Measurements from ENCODE around the gene BICD2.

The BICD2 gene

DNA sequence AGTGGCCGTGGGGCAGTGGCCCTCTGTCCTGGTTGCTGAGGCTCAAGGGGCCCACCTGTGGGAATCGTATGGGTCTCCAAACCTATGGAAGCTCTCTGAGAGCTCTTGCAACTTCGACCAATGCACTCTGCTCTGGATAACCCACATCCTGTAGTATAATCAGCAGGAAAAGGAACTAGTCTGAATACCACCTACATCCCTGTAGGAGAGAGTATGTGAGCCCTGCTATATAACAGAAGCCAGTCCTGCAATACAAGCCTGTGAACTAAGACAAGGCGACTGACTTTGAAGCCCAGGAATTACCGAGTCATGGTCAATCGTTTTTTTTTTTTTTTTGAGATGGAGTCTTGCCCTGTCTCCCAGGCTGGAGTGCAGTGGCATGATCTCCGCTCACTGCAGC, 29.8 kb upstream of the BICD2 start:
- Histone ChIP-seq H3K79me1 (ENCODE audit: low read depth, low read length) (no peaks in the 10 kb centered on the region), H2BK5ac (ENCODE audit: low read length) (no peak overlapping the region), H3K4ac (ENCODE audit: low read length) (no peak overlapping the region), H2AK5ac (ENCODE audit: low read depth, low read length) (no peak overlapping the region), H3K4me3 (ENCODE audit: low read length in 2 of 2) (no peak overlapping the region), H3K27ac (replicated peaks; ENCODE audit: low read length) (no peak overlapping the region), H3K27me3 (ENCODE audit: control insufficient read depth in 3 of 3, insufficient read depth in 3 of 3, low read depth in 1 of 3, low read length in 3 of 3) (peaks cover 0 to 18% (median 2%) of the 10 kb centered on the region in 3 experiments), H3K9ac (ENCODE audit: low read depth, low read length, poor library complexity) (no peak overlapping the region), H3K14ac (ENCODE audit: low read length) (no peak overlapping the region), H3K18ac (ENCODE audit: low read length) (no peak overlapping the region), H4K8ac (ENCODE audit: low read depth, low read length) (no peak overlapping the region), H2BK120ac (ENCODE audit: low read depth, low read length) (no peak overlapping the region), H3K4me2 (ENCODE audit: insufficient read depth, low read length, poor library complexity, severe bottlenecking) (no peak overlapping the region), H3K4me1 (ENCODE audit: control insufficient read depth in 2 of 2, insufficient read depth in 1 of 2, low read depth in 1 of 2, low read length in 2 of 2) (no peaks in the 10 kb centered on the region), H2AFZ (ENCODE audit: low read length) (no peak overlapping the region), H4K91ac (ENCODE audit: low read depth, low read length, poor library complexity) (no peak overlapping the region), H2BK15ac (ENCODE audit: low read length) (no peak overlapping the region), H3K9me3 (replicated peaks in 1 of 2; ENCODE audit: control insufficient read depth in 2 of 2, insufficient read depth in 1 of 2, low read depth in 1 of 2, low read length in 2 of 2) (no peaks in the 10 kb centered on the region), H2BK12ac (ENCODE audit: low read length) (no peak overlapping the region), H3K36me3 (replicated peaks in 1 of 2; ENCODE audit: control insufficient read depth in 2 of 2, insufficient read depth in 2 of 2, low read length in 2 of 2) (no peaks in the 10 kb centered on the region), H3K23ac (ENCODE audit: low read depth, low read length, poor library complexity) (no peak overlapping the region)
- no peak for DNase-seq (ENCODE audit: low spot score)
- WGBS, 2 donors (ENCODE audit: extremely low coverage in 2 of 2, insufficient read length in 2 of 2, insufficient replicate concordance in 1 of 2) = no CpG with 5 or more reads among the region's 7 CpGs

DNA sequence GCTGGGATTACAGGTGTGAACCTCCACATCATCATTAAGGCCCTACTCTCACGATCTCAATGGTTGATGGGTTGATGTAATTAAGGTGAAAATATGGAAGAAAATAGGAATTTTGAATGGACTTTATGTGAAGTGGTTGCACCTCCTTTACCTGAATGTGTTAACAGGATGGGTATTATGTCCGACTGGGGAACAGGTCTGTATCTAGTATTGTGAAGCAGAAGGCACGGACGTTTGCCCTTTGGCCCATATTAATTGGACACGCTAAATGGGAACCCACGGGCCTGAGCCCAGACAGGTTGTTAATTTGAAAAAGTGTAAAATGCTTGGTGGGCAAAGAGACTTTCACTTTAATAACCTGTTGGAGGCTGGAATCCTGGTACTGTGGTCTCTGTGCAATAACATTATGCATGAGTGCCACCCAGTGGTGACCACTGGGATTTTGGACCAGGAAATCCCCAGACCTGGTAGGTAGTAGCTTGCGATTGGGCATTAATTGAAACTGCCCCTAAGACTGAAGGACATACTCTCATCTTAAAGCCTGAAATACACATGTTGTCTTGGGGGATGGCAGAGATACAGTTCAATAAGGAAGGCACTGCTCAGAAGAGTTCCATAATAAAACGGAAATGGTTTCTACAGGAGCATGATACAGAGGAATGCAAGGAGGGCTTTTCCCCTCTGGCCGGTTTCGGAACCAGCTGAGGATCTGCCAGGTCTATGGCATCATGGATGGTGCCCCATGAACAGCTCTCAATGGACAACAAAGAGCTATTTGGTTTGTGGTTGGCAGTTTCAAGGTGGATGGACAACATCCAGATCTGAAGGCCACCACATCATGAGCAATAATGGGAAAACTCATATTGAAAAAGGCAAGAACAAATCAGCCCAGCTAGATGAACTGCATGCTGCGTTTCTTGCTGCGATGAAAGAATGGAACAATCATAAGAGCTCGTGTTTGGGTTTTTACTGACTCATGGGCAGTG, 26.2 kb upstream of the BICD2 start:
- Histone ChIP-seq H3K4ac (ENCODE audit: low read length) (no peak overlapping the region), H2BK15ac (ENCODE audit: low read length) (no peak overlapping the region), H2AK5ac (ENCODE audit: low read depth, low read length) (no peak overlapping the region), H3K36me3 (replicated peaks in 1 of 2; ENCODE audit: control insufficient read depth in 2 of 2, insufficient read depth in 2 of 2, low read length in 2 of 2) (no peaks in the 10 kb centered on the region), H3K79me1 (ENCODE audit: low read depth, low read length) (no peaks in the 10 kb centered on the region), H3K4me2 (ENCODE audit: insufficient read depth, low read length, poor library complexity, severe bottlenecking) (no peak overlapping the region), H2AFZ (ENCODE audit: low read length) (peak overlapping the region; percentile 9), H4K8ac (ENCODE audit: low read depth, low read length) (no peak overlapping the region), H2BK120ac (ENCODE audit: low read depth, low read length) (no peak overlapping the region), H3K14ac (ENCODE audit: low read length) (no peak overlapping the region), H3K18ac (ENCODE audit: low read length) (no peak overlapping the region), H3K27me3 (ENCODE audit: control insufficient read depth in 3 of 3, insufficient read depth in 3 of 3, low read depth in 1 of 3, low read length in 3 of 3) (peaks cover 0 to 8% (median 0%) of the 10 kb centered on the region in 3 experiments), H4K91ac (ENCODE audit: low read depth, low read length, poor library complexity) (no peak overlapping the region), H3K4me3 (ENCODE audit: low read length in 2 of 2) (no peak overlapping the region), H3K23ac (ENCODE audit: low read depth, low read length, poor library complexity) (no peak overlapping the region), H2BK12ac (ENCODE audit: low read length) (no peak overlapping the region), H3K4me1 (ENCODE audit: control insufficient read depth in 2 of 2, insufficient read depth in 1 of 2, low read depth in 1 of 2, low read length in 2 of 2) (no peaks in the 10 kb centered on the region), H2BK5ac (ENCODE audit: low read length) (no peak overlapping the region), H3K9me3 (replicated peaks in 1 of 2; ENCODE audit: control insufficient read depth in 2 of 2, insufficient read depth in 1 of 2, low read depth in 1 of 2, low read length in 2 of 2) (no peaks in the 10 kb centered on the region), H3K9ac (ENCODE audit: low read depth, low read length, poor library complexity) (no peak overlapping the region), H3K27ac (replicated peaks; ENCODE audit: low read length) (no peak overlapping the region)
- no CpG with 5 or more reads among the region's 13 CpGs for WGBS, 2 donors (ENCODE audit: extremely low coverage in 2 of 2, insufficient read length in 2 of 2, insufficient replicate concordance in 1 of 2)
- DNase-seq (ENCODE audit: low spot score) = peak; percentile 70

DNA sequence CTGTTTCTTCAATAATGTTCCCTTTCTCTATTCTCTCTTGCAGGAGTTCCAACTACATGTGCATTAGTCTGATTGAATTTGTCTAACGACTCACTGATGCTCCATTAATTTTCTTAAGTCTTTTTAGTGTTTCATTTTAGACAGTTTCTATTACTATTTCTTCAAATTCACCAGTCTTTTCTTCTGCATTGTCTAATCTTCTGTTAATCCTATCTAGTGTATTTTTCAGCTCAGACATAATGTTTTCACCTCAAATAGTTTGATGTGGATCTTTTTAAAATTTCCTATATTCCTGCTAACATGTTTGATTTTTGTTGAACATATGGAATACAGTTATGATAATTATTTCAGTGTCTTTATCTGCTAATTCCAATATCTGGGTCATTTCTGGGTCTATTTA, 21.7 kb upstream of the BICD2 start:
- H2BK5ac ChIP-seq (ENCODE audit: low read length) = no peak overlapping the region
- H2BK15ac ChIP-seq (ENCODE audit: low read length) = no peak overlapping the region
- H3K9ac ChIP-seq (ENCODE audit: low read depth, low read length, poor library complexity) = no peak overlapping the region
- no peak overlapping the region for H2AFZ ChIP-seq (ENCODE audit: low read length)
- no peak overlapping the region for H4K91ac ChIP-seq (ENCODE audit: low read depth, low read length, poor library complexity)
- H3K4me3 ChIP-seq (ENCODE audit: low read length in 2 of 2) = no peak overlapping the region
- H3K27ac ChIP-seq (replicated peaks; ENCODE audit: low read length) = no peak overlapping the region
- H3K4ac ChIP-seq (ENCODE audit: low read length) = no peak overlapping the region
- no peaks in the 10 kb centered on the region for H3K36me3 ChIP-seq (replicated peaks in 1 of 2; ENCODE audit: control insufficient read depth in 2 of 2, insufficient read depth in 2 of 2, low read length in 2 of 2)
- H3K4me1 ChIP-seq (ENCODE audit: control insufficient read depth in 2 of 2, insufficient read depth in 1 of 2, low read depth in 1 of 2, low read length in 2 of 2) = no peaks in the 10 kb centered on the region
- H3K4me2 ChIP-seq (ENCODE audit: insufficient read depth, low read length, poor library complexity, severe bottlenecking) = no peak overlapping the region
- no peak overlapping the region for H2AK5ac ChIP-seq (ENCODE audit: low read depth, low read length)
- H2BK12ac ChIP-seq (ENCODE audit: low read length) = no peak overlapping the region
- H4K8ac ChIP-seq (ENCODE audit: low read depth, low read length) = no peak overlapping the region
- peaks cover 0 to 2% (median 0%) of the 10 kb centered on the region in 3 experiments for H3K27me3 ChIP-seq (ENCODE audit: control insufficient read depth in 3 of 3, insufficient read depth in 3 of 3, low read depth in 1 of 3, low read length in 3 of 3)
- H2BK120ac ChIP-seq (ENCODE audit: low read depth, low read length) = no peak overlapping the region
- no peak overlapping the region for H3K18ac ChIP-seq (ENCODE audit: low read length)
- no peak for DNase-seq (ENCODE audit: low spot score)
- H3K23ac ChIP-seq (ENCODE audit: low read depth, low read length, poor library complexity) = no peak overlapping the region
- peaks cover 0 to 3% of the 10 kb centered on the region in 2 donors for H3K9me3 ChIP-seq (replicated peaks in 1 of 2; ENCODE audit: control insufficient read depth in 2 of 2, insufficient read depth in 1 of 2, low read depth in 1 of 2, low read length in 2 of 2)
- H3K79me1 ChIP-seq (ENCODE audit: low read depth, low read length) = no peaks in the 10 kb centered on the region
- H3K14ac ChIP-seq (ENCODE audit: low read length) = no peak overlapping the region
- no CpG with 5 or more reads among the region's 1 CpG for WGBS, 2 donors (ENCODE audit: extremely low coverage in 2 of 2, insufficient read length in 2 of 2, insufficient replicate concordance in 1 of 2)

DNA sequence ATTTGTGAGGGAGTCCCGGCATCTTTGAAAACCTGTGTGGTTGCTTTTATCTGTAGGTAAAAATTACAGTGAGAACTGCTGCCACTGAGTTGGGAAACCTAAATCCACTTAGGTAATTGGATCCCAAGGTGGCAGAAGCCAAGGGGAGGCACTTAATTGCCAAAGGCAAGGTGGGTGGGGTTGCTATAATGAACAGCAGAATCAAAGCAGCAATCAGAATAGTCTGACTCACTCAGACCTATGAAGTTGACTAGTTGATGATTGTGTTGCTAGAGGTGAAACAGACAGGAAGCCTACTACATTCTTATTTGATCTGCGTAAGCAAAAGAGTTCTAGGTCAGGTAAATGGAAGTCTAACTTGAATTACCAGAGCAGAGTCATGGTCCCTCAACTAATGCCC, 17.3 kb upstream of the BICD2 start:
- H3K4me3 ChIP-seq (ENCODE audit: low read length in 2 of 2) = no peak overlapping the region
- peaks cover 2 to 3% of the 10 kb centered on the region in 2 donors for H3K9me3 ChIP-seq (replicated peaks in 1 of 2; ENCODE audit: control insufficient read depth in 2 of 2, insufficient read depth in 1 of 2, low read depth in 1 of 2, low read length in 2 of 2)
- H2BK15ac ChIP-seq (ENCODE audit: low read length) = no peak overlapping the region
- no peak overlapping the region for H3K18ac ChIP-seq (ENCODE audit: low read length)
- no peak overlapping the region for H4K91ac ChIP-seq (ENCODE audit: low read depth, low read length, poor library complexity)
- H3K4ac ChIP-seq (ENCODE audit: low read length) = no peak overlapping the region
- H2BK5ac ChIP-seq (ENCODE audit: low read length) = no peak overlapping the region
- no peaks in the 10 kb centered on the region for H3K36me3 ChIP-seq (replicated peaks in 1 of 2; ENCODE audit: control insufficient read depth in 2 of 2, insufficient read depth in 2 of 2, low read length in 2 of 2)
- DNase-seq (ENCODE audit: low spot score) = no peak
- no peak overlapping the region for H2AK5ac ChIP-seq (ENCODE audit: low read depth, low read length)
- H3K79me1 ChIP-seq (ENCODE audit: low read depth, low read length) = no peaks in the 10 kb centered on the region
- no peak overlapping the region for H3K9ac ChIP-seq (ENCODE audit: low read depth, low read length, poor library complexity)
- H2BK12ac ChIP-seq (ENCODE audit: low read length) = no peak overlapping the region
- no peak overlapping the region for H3K23ac ChIP-seq (ENCODE audit: low read depth, low read length, poor library complexity)
- H3K27me3 ChIP-seq (ENCODE audit: control insufficient read depth in 3 of 3, insufficient read depth in 3 of 3, low read depth in 1 of 3, low read length in 3 of 3) = peaks cover 0 to 8% (median 0%) of the 10 kb centered on the region in 3 experiments
- H3K27ac ChIP-seq (replicated peaks; ENCODE audit: low read length) = no peak overlapping the region
- no peak overlapping the region for H3K4me2 ChIP-seq (ENCODE audit: insufficient read depth, low read length, poor library complexity, severe bottlenecking)
- H3K14ac ChIP-seq (ENCODE audit: low read length) = no peak overlapping the region
- no CpG with 5 or more reads among the region's 2 CpGs for WGBS, 2 donors (ENCODE audit: extremely low coverage in 2 of 2, insufficient read length in 2 of 2, insufficient replicate concordance in 1 of 2)
- no peak overlapping the region for H2AFZ ChIP-seq (ENCODE audit: low read length)
- H2BK120ac ChIP-seq (ENCODE audit: low read depth, low read length) = no peak overlapping the region
- H4K8ac ChIP-seq (ENCODE audit: low read depth, low read length) = no peak overlapping the region
- H3K4me1 ChIP-seq (ENCODE audit: control insufficient read depth in 2 of 2, insufficient read depth in 1 of 2, low read depth in 1 of 2, low read length in 2 of 2) = no peaks in the 10 kb centered on the region

Measured in neuronal stem cell (in vitro differentiated cells).